ENCODE data around the gene SSR3. TPM values are rescaled to one million over a fixed set of nuclear protein-coding genes. Genes with fewer than 3 reads are reported as not detected.

SSR3 gene
- total RNA-seq, 1 experiment from 2014 or later, result 95.1 TPM

- no peak for DNase-seq (ENCODE audit: low spot score)
These were observed 63.7 kb downstream of the SSR3 start for GRCh38 chr3:156491192-156491591.

Other genes with a start within 250 kb of the SSR3 start
- 66.6 and 70.7 TPM in 2 replicates for gene TIPARP, start 119.5 kb upstream of the SSR3 start, total RNA-seq (2014; rRNA removed; shearing (Covaris generic))